Common myeloid progenitor, CD34-positive (primary cell): ENCODE measurements around the gene MMP2.

Experiments
- CTCF ChIA-PET: fragments of 350-600 bp; sonication (Branson Sonifier 250); formaldehyde crosslinking; loops from one replicate; lab custom pipeline; 2021; ENCODE audit warnings: antibody characterized with exemption; lab: Charles Lee
- POLR2A ChIA-PET: fragments of 350-600 bp; sonication (Branson Sonifier 250); formaldehyde crosslinking; loops from one replicate; lab custom pipeline; 2021; ENCODE audit warnings: antibody characterized with exemption; lab: Charles Lee
- DNase-seq, 3 donors: peaks; one replicate each; pipeline versions ENCODE4 v3.0.0 to v3.0.0-alpha.2; 2013
- H3K27ac ChIP-seq, 2 experiments: 1 replicate in 1 of 2; 2 replicates in 1 of 2; pipeline ENCODE4 v1.7.0; 2013; ENCODE audit warnings: inconsistent platforms in 2 of 2, low read length in 2 of 2, mild to moderate bottlenecking in 2 of 2, low read depth in 1 of 2, moderate library complexity in 1 of 2; ENCODE audit not compliant: severe bottlenecking in 2 of 2, insufficient read depth in 1 of 2, poor library complexity in 1 of 2
- H3K27me3 ChIP-seq, 5 experiments: replicated peaks in 2 of 5; 1 replicate in 3 of 5; 2 replicates in 2 of 5; pipeline versions ENCODE4 v1.6.1 to v1.7.0; 2013; ENCODE audit warnings: low read length in 4 of 5, mild to moderate bottlenecking in 2 of 5, moderate library complexity in 2 of 5, inconsistent platforms in 1 of 5; ENCODE audit not compliant: insufficient read depth in 5 of 5, control insufficient read depth in 4 of 5
- H3K36me3 ChIP-seq, 4 experiments: 1 replicate in 2 of 4; 2 replicates in 2 of 4; pipeline versions ENCODE4 v1.6.1 to v1.7.0; 2013; ENCODE audit warnings: low read length in 3 of 4, control low read depth in 1 of 4, mild to moderate bottlenecking in 1 of 4; ENCODE audit not compliant: control insufficient read depth in 4 of 4, insufficient read depth in 4 of 4
- H3K4me1 ChIP-seq, 4 experiments: 1 replicate in 3 of 4; 2 replicates in 1 of 4; pipeline versions ENCODE4 v1.6.1 to v1.7.1; 2013; ENCODE audit warnings: low read length in 3 of 4, mild to moderate bottlenecking in 3 of 4, control low read depth in 1 of 4, inconsistent platforms in 1 of 4, moderate library complexity in 1 of 4; ENCODE audit not compliant: control insufficient read depth in 4 of 4, insufficient read depth in 4 of 4; ENCODE audit errors: control extremely low read depth in 1 of 4
- H3K4me3 ChIP-seq, 7 experiments: 1 replicate in 4 of 7; 2 replicates in 3 of 7; pipeline versions ENCODE4 v1.5.1 to v1.7.0; 2013; ENCODE audit warnings: mild to moderate bottlenecking in 7 of 7, low read length in 6 of 7, moderate library complexity in 6 of 7, inconsistent platforms in 2 of 7, low read depth in 2 of 7, control low read depth in 1 of 7; ENCODE audit not compliant: insufficient read depth in 4 of 7, control insufficient read depth in 1 of 7; ENCODE audit errors: extremely low read depth in 1 of 7
- H3K9me3 ChIP-seq, 5 experiments: 1 replicate in 4 of 5; 2 replicates in 1 of 5; pipeline versions ENCODE4 v1.6.1 to v1.7.1; 2013; ENCODE audit warnings: low read length in 4 of 5, mild to moderate bottlenecking in 2 of 5, inconsistent platforms in 1 of 5, low read depth in 1 of 5, moderate library complexity in 1 of 5; ENCODE audit not compliant: control insufficient read depth in 4 of 5, insufficient read depth in 2 of 5; ENCODE audit errors: control extremely low read depth in 1 of 5
- WGBS: methylation state at CpG from one replicate; pipeline ENCODE4 v1.1.5; 2013; ENCODE audit not compliant: insufficient coverage; 5-methylcytosine and 5-hydroxymethylcytosine counted together

Gene MMP2

DNA sequence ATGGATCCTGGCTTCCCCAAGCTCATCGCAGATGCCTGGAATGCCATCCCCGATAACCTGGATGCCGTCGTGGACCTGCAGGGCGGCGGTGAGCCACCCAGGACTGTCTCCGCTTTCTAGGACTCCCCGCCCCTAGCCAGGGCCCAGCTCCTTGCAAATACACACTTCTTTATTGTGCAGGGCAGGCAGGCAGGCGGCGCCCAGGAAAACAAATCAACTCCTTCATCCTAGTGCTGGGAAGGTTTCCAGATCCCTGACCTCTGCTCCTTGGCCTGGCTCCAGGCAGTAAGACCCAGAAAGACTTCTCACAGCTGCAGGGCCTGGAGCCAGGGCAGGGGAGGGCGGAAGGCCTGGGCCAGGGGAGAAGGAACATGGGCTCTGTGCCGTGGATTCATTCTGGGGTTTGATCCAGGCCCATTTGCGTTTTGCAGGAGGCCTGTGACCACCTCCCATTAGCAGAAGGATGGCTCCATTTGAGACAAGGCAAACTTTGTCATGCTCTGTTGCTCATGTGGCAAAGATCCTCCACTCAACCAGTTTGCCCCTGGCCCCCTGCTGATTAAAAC is 23.9 kb downstream of the MMP2 start:
- Histone ChIP-seq H3K27me3 (no peaks in the 10 kb centered on the region), H3K4me1 (peaks cover 6 to 43% (median 27%) of the 10 kb centered on the region in 4 experiments), H3K27ac (no peak overlapping the region), H3K36me3 (peaks cover 0 to 32% (median 1%) of the 10 kb centered on the region in 4 experiments), H3K9me3 (no peaks in the 10 kb centered on the region), H3K4me3 (no peak overlapping the region)
- 93% methylated on average over 13 of the region's 13 CpGs for WGBS
- DNase-seq, result no peak
- ChIA-PET CTCF (interaction anchor here (0.8 to 4.1 kb wide), 6 partner anchors 23 to 199 kb away, joined by 3 to 20 read pairs (median 4); no protein-coding TSS in a partner anchor), POLR2A (no interaction called here)

DNA sequence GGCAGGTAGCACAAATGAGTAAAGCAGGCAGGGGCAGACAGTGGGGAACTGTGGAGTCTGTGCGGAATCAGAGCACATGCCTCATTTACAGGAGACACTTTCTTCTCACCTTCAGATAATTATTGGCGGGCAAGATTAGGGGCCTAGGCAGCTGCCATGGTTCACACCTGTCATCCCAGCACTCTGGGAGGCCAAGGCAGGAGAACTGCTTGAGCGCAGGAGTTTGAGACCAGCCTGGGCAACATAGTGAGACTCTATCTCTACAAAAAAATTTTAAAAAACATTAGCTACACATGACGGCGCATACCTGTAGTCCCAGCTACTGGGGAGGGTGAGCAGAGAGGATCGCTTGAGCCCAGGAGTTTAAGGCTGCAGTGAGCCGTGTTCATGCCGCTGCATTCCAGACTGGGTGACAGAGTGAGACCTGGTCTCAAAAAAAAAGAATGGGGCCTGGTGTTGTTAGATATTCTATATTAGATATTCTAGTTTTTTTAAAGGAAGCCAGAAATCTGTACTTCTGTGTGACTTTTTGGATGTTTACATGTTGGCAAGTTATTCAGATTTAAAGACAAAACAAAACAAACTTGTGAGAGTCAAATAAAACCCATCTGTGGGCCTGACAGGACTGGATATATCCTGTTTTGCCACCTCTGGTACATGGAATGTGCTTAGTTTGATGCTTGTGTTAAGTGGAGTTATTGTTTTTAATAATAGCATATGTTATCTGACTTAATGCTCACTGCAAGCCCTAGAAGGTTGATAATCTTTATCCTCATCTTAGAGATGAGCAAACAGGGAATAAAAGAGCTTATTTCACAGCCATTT is 24.9 kb downstream of the MMP2 start:
- peaks cover 6 to 45% (median 26%) of the 10 kb centered on the region in 4 experiments for H3K4me1 ChIP-seq
- peaks cover 0 to 26% (median 1%) of the 10 kb centered on the region in 4 experiments for H3K36me3 ChIP-seq
- ChIA-PET CTCF (interaction anchor here (0.9 to 1.6 kb wide), 4 partner anchors 24 to 44 kb away, joined by 3 to 6 read pairs (median 3); no protein-coding TSS in a partner anchor), POLR2A (no interaction called here)
- DNase-seq, result no peak
- no peaks in the 10 kb centered on the region for H3K9me3 ChIP-seq
- 98% methylated on average over 7 of the region's 8 CpGs for WGBS
- no peaks in the 10 kb centered on the region for H3K27me3 ChIP-seq
- no peak overlapping the region for H3K27ac ChIP-seq
- H3K4me3 ChIP-seq, result no peak overlapping the region

DNA sequence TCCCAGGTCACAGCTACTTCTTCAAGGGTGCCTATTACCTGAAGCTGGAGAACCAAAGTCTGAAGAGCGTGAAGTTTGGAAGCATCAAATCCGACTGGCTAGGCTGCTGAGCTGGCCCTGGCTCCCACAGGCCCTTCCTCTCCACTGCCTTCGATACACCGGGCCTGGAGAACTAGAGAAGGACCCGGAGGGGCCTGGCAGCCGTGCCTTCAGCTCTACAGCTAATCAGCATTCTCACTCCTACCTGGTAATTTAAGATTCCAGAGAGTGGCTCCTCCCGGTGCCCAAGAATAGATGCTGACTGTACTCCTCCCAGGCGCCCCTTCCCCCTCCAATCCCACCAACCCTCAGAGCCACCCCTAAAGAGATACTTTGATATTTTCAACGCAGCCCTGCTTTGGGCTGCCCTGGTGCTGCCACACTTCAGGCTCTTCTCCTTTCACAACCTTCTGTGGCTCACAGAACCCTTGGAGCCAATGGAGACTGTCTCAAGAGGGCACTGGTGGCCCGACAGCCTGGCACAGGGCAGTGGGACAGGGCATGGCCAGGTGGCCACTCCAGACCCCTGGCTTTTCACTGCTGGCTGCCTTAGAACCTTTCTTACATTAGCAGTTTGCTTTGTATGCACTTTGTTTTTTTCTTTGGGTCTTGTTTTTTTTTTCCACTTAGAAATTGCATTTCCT is 26.5 kb downstream of the MMP2 start:
- Histone ChIP-seq H3K36me3 (peaks cover 0 to 26% (median 1%) of the 10 kb centered on the region in 4 experiments), H3K27ac (no peak overlapping the region), H3K9me3 (no peaks in the 10 kb centered on the region), H3K4me1 (peaks cover 6 to 32% (median 18%) of the 10 kb centered on the region in 4 experiments), H3K27me3 (no peaks in the 10 kb centered on the region), H3K4me3 (no peak overlapping the region)
- ChIA-PET CTCF (interaction anchor here (1.6 kb wide), 1 partner anchor 41 kb away, joined by 6 read pairs; no protein-coding TSS in a partner anchor), POLR2A (no interaction called here)
- 98% methylated on average over 5 of the region's 10 CpGs for WGBS
- DNase-seq, result no peak

DNA sequence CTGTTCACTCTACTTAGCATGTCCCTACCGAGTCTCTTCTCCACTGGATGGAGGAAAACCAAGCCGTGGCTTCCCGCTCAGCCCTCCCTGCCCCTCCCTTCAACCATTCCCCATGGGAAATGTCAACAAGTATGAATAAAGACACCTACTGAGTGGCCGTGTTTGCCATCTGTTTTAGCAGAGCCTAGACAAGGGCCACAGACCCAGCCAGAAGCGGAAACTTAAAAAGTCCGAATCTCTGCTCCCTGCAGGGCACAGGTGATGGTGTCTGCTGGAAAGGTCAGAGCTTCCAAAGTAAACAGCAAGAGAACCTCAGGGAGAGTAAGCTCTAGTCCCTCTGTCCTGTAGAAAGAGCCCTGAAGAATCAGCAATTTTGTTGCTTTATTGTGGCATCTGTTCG is 27.1 kb downstream of the MMP2 start:
- no peak for DNase-seq
- 91% methylated on average over 7 of the region's 7 CpGs for WGBS
- Histone ChIP-seq H3K4me1 (peaks cover 4 to 31% (median 12%) of the 10 kb centered on the region in 4 experiments), H3K4me3 (no peak overlapping the region), H3K9me3 (no peaks in the 10 kb centered on the region), H3K27ac (no peak overlapping the region), H3K36me3 (peaks cover 0 to 26% (median 1%) of the 10 kb centered on the region in 4 experiments), H3K27me3 (no peaks in the 10 kb centered on the region)
- CTCF ChIA-PET, result interaction anchor here (0.8 to 1.5 kb wide), 2 partner anchors 41 to 50 kb away, joined by 3 to 5 read pairs; no protein-coding TSS in a partner anchor
- POLR2A ChIA-PET, result no interaction called here

DNA sequence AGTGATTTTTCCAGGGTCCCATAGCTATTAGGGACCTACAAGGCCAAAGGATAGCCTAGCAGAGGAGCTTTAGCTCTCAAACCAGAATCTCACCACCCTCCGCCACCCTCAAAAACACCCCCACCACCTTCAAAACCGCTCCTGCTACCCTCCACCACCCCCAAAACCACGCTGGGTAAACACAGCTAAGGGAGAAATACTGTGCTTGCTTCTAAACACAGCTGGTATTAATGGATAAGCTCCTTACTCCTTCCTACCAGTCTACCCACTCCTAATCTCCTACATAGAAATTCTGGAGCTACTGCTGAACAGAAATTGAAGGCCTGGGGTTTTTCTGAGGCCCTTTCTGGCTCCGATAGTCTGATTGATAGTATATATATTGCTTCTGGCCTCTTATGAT is 27.7 kb downstream of the MMP2 start:
- Histone ChIP-seq H3K4me1 (peaks cover 4 to 26% (median 9%) of the 10 kb centered on the region in 4 experiments), H3K4me3 (no peak overlapping the region), H3K36me3 (peaks cover 0 to 27% (median 1%) of the 10 kb centered on the region in 4 experiments), H3K27ac (no peak overlapping the region), H3K9me3 (peaks cover 0 to under 1% (median 0%) of the 10 kb centered on the region in 5 experiments), H3K27me3 (no peaks in the 10 kb centered on the region)
- WGBS, result no CpG with 5 or more reads among the region's 4 CpGs
- POLR2A ChIA-PET, result no interaction called here
- CTCF ChIA-PET, result interaction anchor here (0.8 to 1.5 kb wide), 3 partner anchors 38 to 50 kb away, joined by 3 to 5 read pairs (median 4); no protein-coding TSS in a partner anchor
- DNase-seq, result peak in 2 of 3 donors; percentile 13 to 23

DNA sequence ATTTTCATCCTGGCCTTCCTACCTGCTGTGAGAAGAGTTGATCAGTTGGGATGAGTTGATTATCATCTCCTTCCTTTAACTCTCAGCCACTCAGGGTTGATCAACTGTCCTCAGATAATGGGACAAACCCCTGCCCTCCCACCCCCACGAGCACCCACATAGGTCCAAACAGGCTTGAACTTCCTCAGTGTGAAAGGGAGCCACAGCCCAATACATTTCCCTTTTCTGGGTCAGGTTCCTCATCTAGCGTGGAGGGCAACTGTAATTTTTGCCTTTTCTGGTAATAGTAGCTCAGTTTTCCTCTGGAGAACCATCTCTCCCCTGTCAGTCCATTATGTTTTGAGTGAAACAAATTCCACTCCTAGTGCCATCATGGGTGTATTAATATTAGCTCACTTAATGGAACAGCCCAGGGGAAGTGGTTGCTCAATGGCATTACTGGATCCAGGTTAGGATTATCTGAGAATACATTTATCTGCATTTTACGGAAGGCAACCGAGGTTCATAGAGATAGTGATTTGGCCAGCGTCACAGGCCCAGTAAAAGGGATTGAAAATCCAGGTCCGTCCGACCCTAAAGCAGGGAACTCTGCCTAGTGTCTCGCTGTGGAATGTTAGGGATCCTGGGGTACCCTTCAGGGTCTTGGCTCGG is 29.4 kb downstream of the MMP2 start:
- ChIA-PET CTCF (interaction anchor here (1.0 kb wide), 1 partner anchor 9 kb away, joined by 3 read pairs; no protein-coding TSS in a partner anchor), POLR2A (no interaction called here)
- peak in 2 of 3 donors; percentile 40 to 47 for DNase-seq
- peaks cover 4 to 26% (median 9%) of the 10 kb centered on the region in 4 experiments for H3K4me1 ChIP-seq
- no peaks in the 10 kb centered on the region for H3K27me3 ChIP-seq
- H3K4me3 ChIP-seq, result peak overlapping the region; percentile 19 to 89 (median 82)
- WGBS, result 85% methylated on average over 5 of the region's 9 CpGs
- peaks cover 4 to 14% (median 9%) of the 10 kb centered on the region in 5 experiments for H3K9me3 ChIP-seq
- peaks cover under 1 to 30% (median 8%) of the 10 kb centered on the region in 4 experiments for H3K36me3 ChIP-seq
- H3K27ac ChIP-seq, result peak overlapping the region in 1 of 2 experiments; percentile 63
